ENCODE results near the gene ADGRV1. TPM values are rescaled to one million over a fixed set of nuclear protein-coding genes. Genes with fewer than 3 reads are reported as not detected.
"Not testable (repeated sequence)": the region's sequence is repeated elsewhere in the genome, so short reads cannot be mapped to it uniquely, and the experiment has no call there.

The ADGRV1 gene
- total RNA-seq, 1 donor: 0.43 TPM

GRCh38 chr5:91058155-91058554 is 499.6 kb downstream of the ADGRV1 start:
- no peak overlapping the region for H3K4me3 ChIP-seq (ENCODE audit: low read depth, low read length)
- TF ChIP-seq CTCF (IDR thresholded peaks at IDR 0.05; ENCODE audit: insufficient read depth, low read depth, low read length): no peak
- no peak for DNase-seq (ENCODE audit: low read depth)

- no peak for DNase-seq (ENCODE audit: low read depth)
- no peak for TF ChIP-seq CTCF (IDR thresholded peaks at IDR 0.05; ENCODE audit: insufficient read depth, low read depth, low read length)
- no peak overlapping the region for H3K4me3 ChIP-seq (ENCODE audit: low read depth, low read length)
Observed at GRCh38 chr5:91058575-91058974, 500.0 kb downstream of the ADGRV1 start.

- no peak for TF ChIP-seq CTCF (IDR thresholded peaks at IDR 0.05; ENCODE audit: insufficient read depth, low read depth, low read length)
- no peak for DNase-seq (ENCODE audit: low read depth)
Observed at GRCh38 chr5:91059409-91059808, 500.8 kb downstream of the ADGRV1 start.

GRCh38 chr5:91061094-91061493 is 502.5 kb downstream of the ADGRV1 start:
- no peak overlapping the region for H3K4me3 ChIP-seq (ENCODE audit: low read depth, low read length)
- TF ChIP-seq CTCF (IDR thresholded peaks at IDR 0.05; ENCODE audit: insufficient read depth, low read depth, low read length): no peak
- DNase-seq (ENCODE audit: low read depth): no peak

More at GRCh38 chr5:91059409-91059808, 500.8 kb downstream of the ADGRV1 start:
- H3K4me3 ChIP-seq (ENCODE audit: low read depth, low read length): no peak overlapping the region

GRCh38 chr5:91061946-91062562 is 503.5 kb downstream of the ADGRV1 start:
- no peak for TF ChIP-seq CTCF (IDR thresholded peaks at IDR 0.05; ENCODE audit: insufficient read depth, low read depth, low read length)
- DNase-seq (ENCODE audit: low read depth): no peak
- no peak overlapping the region for H3K4me3 ChIP-seq (ENCODE audit: low read depth, low read length)

GRCh38 chr5:91063098-91063690 is 504.6 kb downstream of the ADGRV1 start:
- not testable (repeated sequence) for DNase-seq (ENCODE audit: low read depth); H3K4me3 ChIP-seq (ENCODE audit: low read depth, low read length)

- no peak overlapping the region for H3K4me3 ChIP-seq (ENCODE audit: low read depth, low read length)
- DNase-seq (ENCODE audit: low read depth): peak; percentile 7
Observed at GRCh38 chr5:91065496-91065895, 506.9 kb downstream of the ADGRV1 start.

More at GRCh38 chr5:91065496-91065895, 506.9 kb downstream of the ADGRV1 start:
- TF ChIP-seq CTCF (IDR thresholded peaks at IDR 0.05; ENCODE audit: insufficient read depth, low read depth, low read length): no peak

Data from fibroblast of villous mesenchyme (primary cell).